ENCODE data around the gene JTB. TPM values are rescaled to one million over a fixed set of nuclear protein-coding genes. Genes with fewer than 3 reads are reported as not detected.

JTB gene
- total and polyA plus RNA-seq, 5 donors from 2014 or later, result 93.8 to 378 (median 336) TPM

DNA sequence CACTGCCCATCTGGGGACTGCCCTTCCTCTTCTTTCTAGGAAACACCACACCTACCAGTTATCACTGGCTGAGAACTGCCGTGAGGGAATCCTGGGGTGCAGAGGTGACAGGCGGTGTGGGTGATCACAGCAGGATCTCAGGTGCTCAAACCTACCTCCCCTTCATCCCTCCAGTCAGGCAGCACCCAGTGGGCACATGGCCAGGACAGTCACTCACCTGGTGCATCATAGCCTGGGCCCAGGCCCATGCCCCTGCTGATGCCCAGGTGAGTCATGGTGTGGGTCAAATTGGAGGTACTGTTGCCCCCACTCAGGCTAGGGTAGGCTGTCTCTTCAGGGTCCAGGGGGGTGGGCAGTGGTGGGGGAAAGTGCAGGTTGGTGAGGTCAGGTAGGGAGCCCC is 25.7 kb downstream of the JTB start:
- peaks cover 27% of the 10 kb centered on the region for H3K4me1 ChIP-seq (ENCODE audit: control insufficient read depth, insufficient read depth, low read length, poor library complexity, severe bottlenecking)
- no peaks in the 10 kb centered on the region for H3K9me3 Mint-ChIP-seq
- no peaks in the 10 kb centered on the region for H3K27me3 Mint-ChIP-seq
- no peak overlapping the region for H3K4me3 ChIP-seq (ENCODE audit: low read depth, low read length)
- H3K36me3 Mint-ChIP-seq, result peaks cover 25% of the 10 kb centered on the region
- H3K4me3 Mint-ChIP-seq, result no peak overlapping the region
- peak overlapping the region; percentile 43 for H3K27ac ChIP-seq (ENCODE audit: insufficient read depth, low read length, poor library complexity, severe bottlenecking)
- no peaks in the 10 kb centered on the region for H3K9me3 ChIP-seq (ENCODE audit: control insufficient read depth in 2 of 2, low read length in 2 of 2)
- ATAC-seq (ENCODE audit: low read depth in 2 of 2), result no peak
- peaks cover under 1 to 56% (median 26%) of the 10 kb centered on the region in 4 donors for H3K4me1 Mint-ChIP-seq
- peak overlapping the region in 2 of 3 donors; percentile 73 to 74 for H3K27ac Mint-ChIP-seq
- H3K36me3 ChIP-seq (ENCODE audit: control insufficient read depth, insufficient read depth, low read length), result peaks cover 71% of the 10 kb centered on the region
- DNase-seq, result no peak
- no peaks in the 10 kb centered on the region for H3K27me3 ChIP-seq (ENCODE audit: control insufficient read depth, insufficient read depth, low read length)

DNA sequence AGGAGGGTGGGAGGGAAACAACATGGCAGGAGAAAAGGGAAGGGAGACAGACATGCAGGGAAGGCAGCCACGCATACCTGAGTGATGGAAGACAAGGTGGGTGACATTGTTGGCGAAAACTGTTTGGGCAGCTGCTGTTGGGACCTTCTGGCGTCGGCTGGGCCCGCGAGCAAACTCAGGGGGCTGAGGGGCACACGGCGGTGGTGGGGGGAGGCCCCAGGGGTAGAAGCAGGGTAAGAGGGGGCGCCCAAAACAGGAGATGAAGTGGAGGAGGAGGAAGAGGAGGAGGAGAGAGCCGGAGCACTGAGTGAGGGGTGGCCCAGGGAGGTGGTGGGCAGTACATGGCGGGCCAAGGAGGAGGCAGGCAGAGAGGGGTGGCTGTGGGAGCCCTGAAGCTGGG is 26.3 kb downstream of the JTB start:
- no peak overlapping the region for H3K27ac ChIP-seq (ENCODE audit: insufficient read depth, low read length, poor library complexity, severe bottlenecking)
- peaks cover 71% of the 10 kb centered on the region for H3K36me3 ChIP-seq (ENCODE audit: control insufficient read depth, insufficient read depth, low read length)
- peak overlapping the region in 1 of 3 donors; percentile 56 for H3K27ac Mint-ChIP-seq
- DNase-seq, result no peak
- no peak for ATAC-seq (ENCODE audit: low read depth in 2 of 2)
- no peaks in the 10 kb centered on the region for H3K27me3 ChIP-seq (ENCODE audit: control insufficient read depth, insufficient read depth, low read length)
- no peaks in the 10 kb centered on the region for H3K27me3 Mint-ChIP-seq
- H3K4me3 Mint-ChIP-seq, result peak overlapping the region in 1 of 4 donors; percentile 85
- peaks cover 25% of the 10 kb centered on the region for H3K36me3 Mint-ChIP-seq
- no peaks in the 10 kb centered on the region for H3K9me3 ChIP-seq (ENCODE audit: control insufficient read depth in 2 of 2, low read length in 2 of 2)
- peaks cover 23% of the 10 kb centered on the region for H3K4me1 ChIP-seq (ENCODE audit: control insufficient read depth, insufficient read depth, low read length, poor library complexity, severe bottlenecking)
- peaks cover 0 to 52% (median 21%) of the 10 kb centered on the region in 4 donors for H3K4me1 Mint-ChIP-seq
- no peaks in the 10 kb centered on the region for H3K9me3 Mint-ChIP-seq
- no peak overlapping the region for H3K4me3 ChIP-seq (ENCODE audit: low read depth, low read length)

- Mint-ChIP-seq H3K4me1 (peaks cover 0 to 48% (median 27%) of the 10 kb centered on the region in 4 donors), H3K36me3 (peaks cover 31% of the 10 kb centered on the region)
- DNase-seq, result peak; percentile 66 to 85 (median 73)
These were observed 30.7 kb downstream of the JTB start, which contains the start of gene DENND4B for GRCh38 chr1:153946622-153947241. Gene DENND4B (minus strand): TSS chr1:153946718. CDS start chr1:153944374, 2,344 bp downstream.

GRCh38 chr1:153945795-153946621 is 31.5 kb downstream of the JTB start:
- H3K4me3 Mint-ChIP-seq, result peak overlapping the region; percentile 95 to 99 (median 97)
- peak overlapping the region; percentile 94 to 97 (median 95) for H3K27ac Mint-ChIP-seq
- Histone ChIP-seq H3K4me3 (ENCODE audit: low read depth, low read length) (peak overlapping the region; percentile 91), H3K36me3 (ENCODE audit: control insufficient read depth, insufficient read depth, low read length) (peaks cover 54% of the 10 kb centered on the region), H3K9me3 (ENCODE audit: control insufficient read depth in 2 of 2, low read length in 2 of 2) (no peaks in the 10 kb centered on the region), H3K27me3 (ENCODE audit: control insufficient read depth, insufficient read depth, low read length) (no peaks in the 10 kb centered on the region), H3K4me1 (ENCODE audit: control insufficient read depth, insufficient read depth, low read length, poor library complexity, severe bottlenecking) (peaks cover 42% of the 10 kb centered on the region), H3K27ac (ENCODE audit: insufficient read depth, low read length, poor library complexity, severe bottlenecking) (peak overlapping the region; percentile 91)
- H3K9me3 Mint-ChIP-seq, result no peaks in the 10 kb centered on the region
- peaks cover 29% of the 10 kb centered on the region for H3K36me3 Mint-ChIP-seq
- H3K27me3 Mint-ChIP-seq, result peaks cover 6% of the 10 kb centered on the region
- ATAC-seq (ENCODE audit: low read depth in 2 of 2) (peak; percentile 54 to 57), DNase-seq (peak; percentile 73 to 90 (median 74))
- peaks cover 0 to 52% (median 27%) of the 10 kb centered on the region in 4 donors for H3K4me1 Mint-ChIP-seq

More at GRCh38 chr1:153946622-153947241, 30.7 kb downstream of the JTB start, which contains the start of gene DENND4B:
- ATAC-seq (ENCODE audit: low read depth in 2 of 2), result peak; percentile 60 to 65
- Histone ChIP-seq H3K27me3 (ENCODE audit: control insufficient read depth, insufficient read depth, low read length) (no peaks in the 10 kb centered on the region), H3K4me1 (ENCODE audit: control insufficient read depth, insufficient read depth, low read length, poor library complexity, severe bottlenecking) (peaks cover 42% of the 10 kb centered on the region), H3K27ac (ENCODE audit: insufficient read depth, low read length, poor library complexity, severe bottlenecking) (peak within 1 kb of the TSS; percentile 91), H3K36me3 (ENCODE audit: control insufficient read depth, insufficient read depth, low read length) (peaks cover 54% of the 10 kb centered on the region), H3K9me3 (ENCODE audit: control insufficient read depth in 2 of 2, low read length in 2 of 2) (no peaks in the 10 kb centered on the region), H3K4me3 (ENCODE audit: low read depth, low read length) (peak within 1 kb of the TSS; percentile 91)
- no peaks in the 10 kb centered on the region for H3K9me3 Mint-ChIP-seq
- H3K27me3 Mint-ChIP-seq, result peaks cover 6% of the 10 kb centered on the region
- peak within 1 kb of the TSS; percentile 94 to 97 (median 95) for H3K27ac Mint-ChIP-seq
- H3K4me3 Mint-ChIP-seq, result peak within 1 kb of the TSS; percentile 95 to 99 (median 97)

DNA sequence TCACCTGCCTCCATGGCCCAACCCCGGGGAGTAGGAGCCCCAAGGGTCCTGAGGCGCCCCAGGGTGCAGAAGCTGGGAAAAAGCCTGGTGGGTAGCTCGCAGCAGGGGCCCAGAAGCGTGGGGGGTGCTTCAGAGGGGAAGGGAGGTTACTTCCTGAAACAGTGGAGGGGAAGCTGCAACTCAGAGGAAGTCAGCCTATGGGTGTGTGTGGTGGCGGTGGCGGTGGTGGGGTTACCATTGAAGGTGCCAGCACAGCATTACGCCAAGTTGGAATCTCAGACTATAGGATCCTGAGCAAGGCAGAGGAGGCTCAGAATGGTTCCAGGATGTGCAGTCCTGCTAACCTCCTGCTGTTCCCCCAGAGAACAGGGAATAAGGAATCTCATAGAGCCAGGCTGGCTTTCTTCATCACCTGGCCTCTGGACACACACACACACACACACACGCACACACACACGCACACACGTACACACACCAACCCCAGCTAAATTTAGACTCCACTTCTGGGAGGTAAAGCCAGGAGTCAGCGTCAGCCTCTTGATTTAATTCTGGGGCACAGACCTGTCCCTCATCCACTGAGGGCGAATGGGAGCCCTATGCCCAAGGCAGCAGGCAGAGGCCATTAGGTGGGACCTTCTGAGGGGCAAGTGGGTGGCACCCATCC is 32.2 kb downstream of the JTB start:
- H3K27ac ChIP-seq (ENCODE audit: insufficient read depth, low read length, poor library complexity, severe bottlenecking), result peak overlapping the region; percentile 91
- H3K4me1 Mint-ChIP-seq, result peaks cover 0 to 48% (median 24%) of the 10 kb centered on the region in 4 donors
- H3K4me3 Mint-ChIP-seq, result peak overlapping the region; percentile 95 to 99 (median 97)
- no peaks in the 10 kb centered on the region for H3K27me3 ChIP-seq (ENCODE audit: control insufficient read depth, insufficient read depth, low read length)
- peaks cover 6% of the 10 kb centered on the region for H3K27me3 Mint-ChIP-seq
- DNase-seq, result peak; percentile 73 to 91 (median 86)
- peaks cover 54% of the 10 kb centered on the region for H3K36me3 ChIP-seq (ENCODE audit: control insufficient read depth, insufficient read depth, low read length)
- H3K27ac Mint-ChIP-seq, result peak overlapping the region; percentile 94 to 97 (median 95)
- H3K9me3 ChIP-seq (ENCODE audit: control insufficient read depth in 2 of 2, low read length in 2 of 2), result no peaks in the 10 kb centered on the region
- peak; percentile 66 to 76 for ATAC-seq (ENCODE audit: low read depth in 2 of 2)
- H3K36me3 Mint-ChIP-seq, result peaks cover 24% of the 10 kb centered on the region
- peak overlapping the region; percentile 91 for H3K4me3 ChIP-seq (ENCODE audit: low read depth, low read length)
- peaks cover 42% of the 10 kb centered on the region for H3K4me1 ChIP-seq (ENCODE audit: control insufficient read depth, insufficient read depth, low read length, poor library complexity, severe bottlenecking)
- no peaks in the 10 kb centered on the region for H3K9me3 Mint-ChIP-seq

GRCh38 chr1:153944827-153945117 is 32.7 kb downstream of the JTB start:
- no peaks in the 10 kb centered on the region for H3K9me3 Mint-ChIP-seq
- no peak for DNase-seq
- peak overlapping the region; percentile 95 to 99 (median 97) for H3K4me3 Mint-ChIP-seq
- H3K27me3 Mint-ChIP-seq, result peaks cover 6% of the 10 kb centered on the region
- peaks cover 26% of the 10 kb centered on the region for H3K36me3 Mint-ChIP-seq
- no peak for ATAC-seq (ENCODE audit: low read depth in 2 of 2)
- Histone ChIP-seq H3K36me3 (ENCODE audit: control insufficient read depth, insufficient read depth, low read length) (peaks cover 53% of the 10 kb centered on the region), H3K4me3 (ENCODE audit: low read depth, low read length) (peak overlapping the region; percentile 91), H3K9me3 (ENCODE audit: control insufficient read depth in 2 of 2, low read length in 2 of 2) (no peaks in the 10 kb centered on the region), H3K27ac (ENCODE audit: insufficient read depth, low read length, poor library complexity, severe bottlenecking) (peak overlapping the region; percentile 91), H3K27me3 (ENCODE audit: control insufficient read depth, insufficient read depth, low read length) (no peaks in the 10 kb centered on the region), H3K4me1 (ENCODE audit: control insufficient read depth, insufficient read depth, low read length, poor library complexity, severe bottlenecking) (peaks cover 42% of the 10 kb centered on the region)
- H3K27ac Mint-ChIP-seq, result peak overlapping the region; percentile 94 to 97 (median 95)
- peaks cover 0 to 51% (median 22%) of the 10 kb centered on the region in 4 donors for H3K4me1 Mint-ChIP-seq

- DNase-seq, result no peak
- peaks cover 55% of the 10 kb centered on the region for H3K36me3 ChIP-seq (ENCODE audit: control insufficient read depth, insufficient read depth, low read length)
- ATAC-seq (ENCODE audit: low read depth in 2 of 2), result no peak
- H3K27me3 Mint-ChIP-seq, result peaks cover 6% of the 10 kb centered on the region
- H3K36me3 Mint-ChIP-seq, result peaks cover 31% of the 10 kb centered on the region
- H3K4me3 Mint-ChIP-seq, result peak overlapping the region; percentile 95 to 99 (median 97)
- H3K4me1 Mint-ChIP-seq, result peaks cover 0 to 52% (median 22%) of the 10 kb centered on the region in 4 donors
- no peaks in the 10 kb centered on the region for H3K9me3 ChIP-seq (ENCODE audit: control insufficient read depth in 2 of 2, low read length in 2 of 2)
- H3K4me1 ChIP-seq (ENCODE audit: control insufficient read depth, insufficient read depth, low read length, poor library complexity, severe bottlenecking), result peaks cover 42% of the 10 kb centered on the region
- peak overlapping the region; percentile 91 for H3K4me3 ChIP-seq (ENCODE audit: low read depth, low read length)
- no peaks in the 10 kb centered on the region for H3K9me3 Mint-ChIP-seq
- no peaks in the 10 kb centered on the region for H3K27me3 ChIP-seq (ENCODE audit: control insufficient read depth, insufficient read depth, low read length)
- peak overlapping the region; percentile 94 to 97 (median 95) for H3K27ac Mint-ChIP-seq
- peak overlapping the region; percentile 91 for H3K27ac ChIP-seq (ENCODE audit: insufficient read depth, low read length, poor library complexity, severe bottlenecking)
These were observed 33.3 kb downstream of the JTB start for GRCh38 chr1:153944005-153944826.
